HG03571 (cell line): ENCODE measurements around the gene RASSF7.
"Not testable (repeated sequence)": the region's sequence is repeated elsewhere in the genome, so short reads cannot be mapped to it uniquely, and the experiment has no call there.

Experiments
- ATAC-seq: cut with Tn5 transposase; IDR thresholded peaks from one replicate; pipeline ENCODE4 v1.9.1; 2021; ENCODE audit not compliant: unreplicated experiment

Gene RASSF7

DNA sequence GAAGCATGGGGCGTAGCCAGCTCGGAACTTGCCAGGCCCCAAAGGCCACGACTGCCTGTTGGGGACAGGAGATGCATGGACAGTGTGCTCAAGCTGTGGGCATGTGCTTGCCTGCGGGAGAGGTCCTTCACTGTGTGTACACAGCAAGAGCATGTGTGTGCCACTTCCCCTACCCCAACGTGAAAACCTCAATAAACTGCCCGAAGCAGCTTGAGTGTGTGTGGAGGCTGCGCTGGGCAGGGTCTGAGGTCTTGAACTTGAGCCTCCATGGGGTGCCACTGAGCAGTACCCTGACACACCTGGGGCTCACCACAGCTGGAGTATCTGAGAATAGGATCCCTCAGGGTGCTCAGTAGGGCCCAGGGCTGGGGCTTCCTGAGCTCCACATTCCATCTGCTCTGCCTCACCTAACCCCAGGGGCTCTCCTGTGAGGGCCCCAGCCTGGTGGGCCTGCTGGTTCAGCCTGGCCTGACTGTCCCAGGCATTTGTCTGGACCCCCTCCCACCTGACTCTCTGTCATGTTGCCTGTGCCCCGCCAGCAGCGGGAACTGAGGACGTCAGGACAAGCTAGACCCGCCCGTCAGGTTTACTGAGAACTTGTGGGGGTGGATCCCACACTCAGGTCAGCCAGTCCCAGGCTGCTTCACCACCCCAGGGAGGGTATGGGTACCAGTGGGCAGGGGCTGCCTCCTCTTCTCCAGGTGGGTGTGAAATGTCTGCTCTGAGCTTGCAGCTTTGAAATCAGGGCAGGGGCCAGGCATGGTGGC lies 3.2 kb downstream of the RASSF7 start:
- ATAC-seq = no peak

DNA sequence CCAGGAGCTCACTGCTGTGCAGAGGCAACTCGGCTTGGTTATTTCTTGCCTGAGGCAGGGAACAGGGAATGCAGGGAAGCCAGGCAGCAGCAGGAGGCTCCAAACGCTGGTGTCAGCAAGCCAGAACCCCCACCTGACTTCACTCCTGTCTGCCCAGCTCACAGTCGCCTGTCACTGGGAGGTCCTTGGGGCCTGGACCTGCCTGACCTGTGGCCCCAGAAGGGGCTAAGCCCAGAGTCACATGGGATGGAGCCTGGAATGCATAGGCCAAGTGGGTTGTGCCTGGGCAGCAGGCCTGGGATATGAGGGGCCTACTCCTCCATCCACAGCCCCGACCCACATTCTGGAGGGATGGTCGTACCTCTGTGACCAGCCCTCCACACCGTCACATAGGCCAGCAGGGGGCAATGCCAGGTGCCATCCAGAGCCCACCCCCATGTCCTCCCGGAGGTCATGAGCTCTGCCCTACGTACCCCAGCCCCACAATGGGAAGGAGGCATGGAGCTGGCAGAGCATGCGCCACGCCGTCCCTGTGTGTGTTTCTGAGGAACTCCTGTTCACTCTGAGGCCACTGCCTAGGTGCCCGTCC lies 5.2 kb downstream of the RASSF7 start:
- no peak for ATAC-seq

- no peak for ATAC-seq
Measured at GRCh38 chr11:567011-567628, 6.3 kb downstream of the RASSF7 start.

GRCh38 chr11:567629-568292 lies 7.0 kb downstream of the RASSF7 start:
- no peak for ATAC-seq

DNA sequence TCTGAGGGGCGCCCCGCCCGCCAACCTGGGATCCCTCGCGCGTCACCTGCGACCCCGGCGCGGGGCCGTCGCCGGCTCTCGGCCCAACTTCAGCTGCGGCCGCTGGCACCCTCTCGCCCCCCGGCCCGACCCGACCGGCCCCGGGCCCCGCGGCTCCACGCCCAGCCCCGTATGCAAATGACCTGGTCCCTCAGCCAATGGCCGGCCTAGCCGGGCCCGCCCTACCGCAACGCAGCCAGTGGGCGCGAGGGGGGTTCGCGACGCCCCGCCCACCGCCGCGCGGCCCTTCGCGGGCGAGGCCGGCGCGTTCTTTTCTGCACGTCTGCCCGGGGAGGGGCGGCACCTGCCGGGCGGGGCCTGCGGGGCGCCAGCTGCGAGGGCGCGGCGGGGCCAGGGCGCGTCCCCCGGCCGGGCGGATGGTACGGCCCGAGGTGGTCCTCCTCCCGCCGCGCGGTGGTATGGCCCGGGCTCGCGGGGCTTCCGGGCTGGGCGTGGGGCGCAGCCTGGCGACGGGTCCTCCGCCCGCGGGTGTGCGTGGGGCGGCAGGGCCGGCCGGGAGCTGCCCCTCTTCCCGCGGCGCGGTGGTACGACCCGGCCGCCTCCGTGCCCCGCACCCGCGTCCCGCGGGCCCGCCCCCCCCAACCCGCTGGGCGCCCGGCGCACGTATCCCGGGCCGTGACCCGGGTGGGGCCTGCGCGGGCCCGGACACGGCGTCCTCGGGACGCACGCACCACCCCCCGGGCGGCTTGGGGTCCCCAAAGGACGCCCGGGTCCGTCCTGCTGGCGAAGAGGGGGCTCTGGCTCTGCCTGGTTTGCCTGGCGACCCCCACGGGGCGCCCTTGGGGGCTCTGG lies 7.8 kb downstream of the RASSF7 start:
- peak; percentile 76 for ATAC-seq

DNA sequence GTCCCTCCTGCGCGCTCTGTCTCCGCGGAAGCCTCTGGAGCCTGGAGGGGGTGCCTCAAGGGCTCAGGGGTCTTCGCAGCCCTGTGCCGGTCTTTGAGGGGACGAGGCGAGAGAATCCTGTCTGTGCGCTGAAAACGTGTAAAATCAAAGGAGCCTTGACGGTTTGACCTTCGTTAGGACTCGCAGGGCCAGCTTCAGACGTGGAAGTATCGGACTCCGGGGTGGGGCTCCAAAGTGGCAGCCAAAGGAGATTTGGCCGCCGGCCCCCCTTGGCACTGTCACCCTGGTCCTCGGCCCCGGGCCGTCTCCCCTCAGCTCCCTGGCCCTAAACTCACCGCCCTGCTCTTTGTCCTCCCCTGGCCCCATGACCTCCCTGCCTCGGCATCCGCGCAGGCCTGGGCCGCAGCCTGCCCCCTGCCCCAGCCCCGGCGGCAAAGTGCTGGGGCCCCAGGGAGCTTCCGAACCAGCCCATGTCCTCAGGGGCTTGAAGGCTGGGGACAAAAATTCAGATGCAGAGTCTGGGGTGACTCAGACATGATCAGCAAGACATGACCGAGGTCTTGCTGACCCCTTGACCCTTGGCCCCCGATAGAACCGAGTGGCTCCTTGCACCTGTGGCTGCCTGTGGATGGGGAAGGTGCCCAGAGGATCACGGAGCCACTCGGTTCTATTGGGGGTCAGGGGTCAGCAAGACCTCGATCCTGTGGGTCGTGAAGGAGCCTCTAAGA lies 8.6 kb downstream of the RASSF7 start:
- no peak for ATAC-seq

- ATAC-seq = no peak
Measured at GRCh38 chr11:571802-572185, 11.0 kb downstream of the RASSF7 start.

- no peak for ATAC-seq
Measured at GRCh38 chr11:573146-573759, 12.5 kb downstream of the RASSF7 start.

- ATAC-seq = not testable (repeated sequence)
Measured at GRCh38 chr11:574031-574570, 13.3 kb downstream of the RASSF7 start.

DNA sequence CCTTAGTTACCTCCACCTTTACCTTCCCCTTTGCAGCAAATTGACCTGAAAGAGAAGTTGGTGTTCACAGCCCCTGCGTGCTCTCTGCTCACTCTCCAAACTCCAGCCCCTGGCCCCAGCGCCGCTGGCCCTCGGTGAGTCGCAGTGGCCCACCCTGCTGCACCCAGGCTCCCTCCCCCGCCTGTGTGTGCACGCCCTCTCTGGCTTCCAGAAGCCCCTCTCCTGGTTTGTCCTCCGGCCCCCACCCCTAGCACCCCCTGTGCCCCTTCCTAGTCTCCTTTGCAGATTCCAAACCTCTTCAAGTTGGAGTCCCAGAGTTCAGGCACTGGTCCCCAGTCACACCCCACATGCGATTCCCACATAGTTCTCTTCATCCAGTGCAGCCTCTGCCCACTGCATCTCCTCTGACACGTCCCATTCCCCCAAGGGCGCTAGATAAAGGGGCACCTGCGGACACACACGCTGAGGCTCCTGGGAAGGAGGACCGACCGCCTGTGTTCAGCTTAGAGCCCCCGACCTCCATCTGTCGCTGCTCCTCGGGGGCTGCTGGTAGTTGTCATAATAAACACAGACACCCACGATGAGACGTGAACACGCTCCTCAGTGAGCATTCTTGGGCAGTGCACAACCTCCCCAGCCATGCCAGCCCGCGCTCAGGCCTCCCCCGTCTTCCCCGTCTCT lies 14.0 kb downstream of the RASSF7 start:
- ATAC-seq = no peak

DNA sequence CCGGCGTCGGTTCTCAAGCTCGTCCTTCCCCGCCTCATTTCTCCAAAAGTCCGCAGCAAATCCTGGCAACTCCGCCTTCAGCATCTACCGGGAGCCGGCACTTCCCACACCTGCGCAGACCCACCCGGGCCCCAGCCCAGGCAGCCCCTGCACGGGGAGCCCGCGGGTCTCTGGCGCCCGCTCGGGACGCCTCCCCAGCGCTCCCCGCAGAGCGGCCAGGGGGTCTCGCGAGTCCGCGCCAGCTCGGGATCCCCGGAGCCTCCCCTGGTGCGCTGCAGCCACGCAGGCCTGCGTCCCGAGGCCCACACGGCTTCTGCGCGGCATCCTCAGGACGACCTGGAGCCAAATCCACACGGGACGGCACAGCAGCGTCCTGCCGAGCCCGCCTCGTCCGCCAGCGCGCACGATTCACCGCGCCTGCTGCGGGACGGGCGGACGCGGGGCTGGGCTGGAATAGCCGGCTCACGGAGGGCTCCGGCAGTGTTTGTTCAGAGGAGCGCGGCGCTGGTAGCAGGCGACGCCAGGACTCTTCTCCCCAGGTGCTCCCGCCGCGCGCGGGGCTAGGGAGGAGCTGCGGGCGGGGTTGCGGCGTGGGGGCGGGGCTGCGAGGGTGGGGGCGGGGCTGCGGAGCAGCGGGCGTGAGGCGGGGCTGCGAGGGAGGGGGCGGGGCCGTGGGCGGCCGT lies 14.7 kb downstream of the RASSF7 start:
- ATAC-seq = peak; percentile 33

- ATAC-seq = peak; percentile 70
Measured at GRCh38 chr11:575996-576768, 15.4 kb downstream of the RASSF7 start, which contains the start of gene PHRF1. Gene PHRF1, plus strand, starts transcription at chr11:576470. Its CDS starts 5,043 bp downstream, at chr11:581513.

GRCh38 chr11:576811-577610 lies 16.2 kb downstream of the RASSF7 start:
- ATAC-seq = no peak

- no peak for ATAC-seq
Measured at GRCh38 chr11:577611-577894, 16.8 kb downstream of the RASSF7 start.

GRCh38 chr11:578276-579035 lies 17.7 kb downstream of the RASSF7 start:
- no peak for ATAC-seq
